AG04449 (cell line): Measurements from ENCODE around the gene NT5C3B.
"Not testable (repeated sequence)": the region's sequence is repeated elsewhere in the genome, so short reads cannot be mapped to it uniquely, and the experiment has no call there.

ENCODE experiments used
- CTCF ChIA-PET: fragments of 350-600 bp; formaldehyde crosslinking; extraction: SDS; loops from one replicate; lab custom pipeline; 2021; ENCODE audit warnings: antibody characterized with exemption; lab: Yijun Ruan, JAX
- POLR2A ChIA-PET: fragments of 400-600, 350-600 bp; formaldehyde crosslinking; extraction: SDS; loops from one replicate; lab custom pipeline; 2020; ENCODE audit warnings: antibody characterized with exemption, inconsistent platforms; lab: Yijun Ruan, JAX
- DNase-seq: peaks from one replicate; pipeline ENCODE4 v3.0.0-alpha.2; 2010; ENCODE audit warnings: low read depth, low spot score
- H3K4me3 ChIP-seq: 2 replicates; pipeline ENCODE4 v1.5.1; 2011; ENCODE audit warnings: low read depth, mild to moderate bottlenecking, control low read depth, low read length
- TF ChIP-seq, protein P1 (sequence below): IDR thresholded peaks from one replicate; pipeline ENCODE4 v1.5.1; 2011; ENCODE audit warnings: mild to moderate bottlenecking, moderate library complexity, low read length, control low read depth, inconsistent platforms; ENCODE audit not compliant: insufficient read depth; ENCODE audit errors: missing control alignments

Gene NT5C3B

DNA sequence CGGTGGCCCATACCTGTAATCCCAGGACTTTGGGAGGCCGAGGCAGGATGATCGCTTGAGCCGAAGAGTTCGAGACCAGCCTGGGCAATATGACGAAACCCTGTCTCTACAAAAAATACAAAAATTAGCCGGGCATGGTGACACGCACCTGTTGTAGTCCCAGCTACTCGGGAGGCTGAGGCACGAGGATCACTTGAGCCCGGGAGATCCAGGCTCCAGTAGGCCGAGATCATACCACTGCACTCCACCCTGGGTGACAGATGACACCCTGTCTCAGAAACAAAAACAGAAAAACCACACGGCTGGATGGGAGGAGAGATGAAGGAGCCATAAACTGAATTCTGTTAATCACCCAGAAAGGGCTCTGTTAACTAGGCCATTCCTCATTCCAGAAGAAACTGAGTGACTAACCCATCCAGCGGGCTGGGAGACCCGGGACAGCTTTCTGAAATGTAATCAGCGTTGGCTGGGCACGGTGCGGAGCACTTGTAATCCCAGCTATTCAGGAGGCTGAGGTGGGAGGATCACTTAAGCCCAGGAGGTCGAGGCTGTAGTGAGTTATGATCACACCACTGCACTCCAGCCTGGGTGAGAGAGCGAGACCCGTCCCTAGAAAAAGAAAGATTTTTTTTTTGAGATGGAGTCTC is 641 bp upstream of the NT5C3B start:
- H3K4me3 ChIP-seq, result peak overlapping the region; percentile 80
- POLR2A ChIA-PET, result interaction anchor here (0.6 to 0.7 kb wide), 2 partner anchors 28 to 94 kb away, joined by 3 read pairs; partner anchors contain the start of genes KLHL11 and ODAD4
- TF ChIP-seq, protein P1, sequence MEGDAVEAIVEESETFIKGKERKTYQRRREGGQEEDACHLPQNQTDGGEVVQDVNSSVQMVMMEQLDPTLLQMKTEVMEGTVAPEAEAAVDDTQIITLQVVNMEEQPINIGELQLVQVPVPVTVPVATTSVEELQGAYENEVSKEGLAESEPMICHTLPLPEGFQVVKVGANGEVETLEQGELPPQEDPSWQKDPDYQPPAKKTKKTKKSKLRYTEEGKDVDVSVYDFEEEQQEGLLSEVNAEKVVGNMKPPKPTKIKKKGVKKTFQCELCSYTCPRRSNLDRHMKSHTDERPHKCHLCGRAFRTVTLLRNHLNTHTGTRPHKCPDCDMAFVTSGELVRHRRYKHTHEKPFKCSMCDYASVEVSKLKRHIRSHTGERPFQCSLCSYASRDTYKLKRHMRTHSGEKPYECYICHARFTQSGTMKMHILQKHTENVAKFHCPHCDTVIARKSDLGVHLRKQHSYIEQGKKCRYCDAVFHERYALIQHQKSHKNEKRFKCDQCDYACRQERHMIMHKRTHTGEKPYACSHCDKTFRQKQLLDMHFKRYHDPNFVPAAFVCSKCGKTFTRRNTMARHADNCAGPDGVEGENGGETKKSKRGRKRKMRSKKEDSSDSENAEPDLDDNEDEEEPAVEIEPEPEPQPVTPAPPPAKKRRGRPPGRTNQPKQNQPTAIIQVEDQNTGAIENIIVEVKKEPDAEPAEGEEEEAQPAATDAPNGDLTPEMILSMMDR, result no peak
- CTCF ChIA-PET, result no interaction called here
- DNase-seq, result no peak

- ChIA-PET CTCF (interaction anchor here (0.6 to 1.2 kb wide), 4 partner anchors 12 to 98 kb away, joined by 3 to 4 read pairs (median 3); no protein-coding TSS in a partner anchor), POLR2A (interaction anchor here (1.3 kb wide), 1 partner anchor 30 kb away, joined by 6 read pairs; the partner anchor contains the start of gene KLHL11)
- TF ChIP-seq, protein P1, result no peak
- DNase-seq, result no peak
- H3K4me3 ChIP-seq, result peak overlapping the region; percentile 80
Observed at GRCh38 chr17:41835214-41835799, 725 bp downstream of the NT5C3B start.

- CTCF ChIA-PET, result interaction anchor here (1.0 to 1.7 kb wide), 3 partner anchors 8 to 129 kb away, joined by 3 to 6 read pairs (median 3); partner anchors contain the start of gene P3H4
- POLR2A ChIA-PET, H3K4me3 ChIP-seq: not testable (repeated sequence)
Observed at GRCh38 chr17:41829961-41830360, 6.1 kb downstream of the NT5C3B start.

GRCh38 chr17:41825175-41825845 is 10.7 kb downstream of the NT5C3B start:
- no peak overlapping the region for H3K4me3 ChIP-seq
- ChIA-PET CTCF (interaction anchor here (0.8 to 1.3 kb wide), 5 partner anchors 11 to 88 kb away, joined by 3 to 6 read pairs (median 4); partner anchors contain the start of gene P3H4), POLR2A (interaction anchor here (2.0 kb wide), 1 partner anchor 13 kb away, joined by 8 read pairs; the partner anchor contains the start of genes FKBP10 and P3H4)
- no peak for DNase-seq
- TF ChIP-seq, protein P1, result no peak

More at GRCh38 chr17:41829961-41830360, 6.1 kb downstream of the NT5C3B start:
- DNase-seq, result not testable (repeated sequence)

GRCh38 chr17:41824086-41824485 is 11.9 kb downstream of the NT5C3B start:
- TF ChIP-seq, protein P1, result no peak
- H3K4me3 ChIP-seq, result no peak overlapping the region
- no peak for DNase-seq
- CTCF ChIA-PET, result interaction anchor here (0.8 to 1.4 kb wide), 2 partner anchors 13 to 23 kb away, joined by 3 to 6 read pairs; partner anchors contain the start of gene P3H4
- POLR2A ChIA-PET, result interaction anchor here (1.1 to 2.0 kb wide), 2 partner anchors 12 to 13 kb away, joined by 3 to 8 read pairs; partner anchors contain the start of genes FKBP10 and P3H4

- POLR2A ChIA-PET, result interaction anchor here (1.1 to 2.0 kb wide), 3 partner anchors 11 to 13 kb away, joined by 3 to 8 read pairs (median 6); partner anchors contain the start of genes FKBP10 and P3H4
Observed at GRCh38 chr17:41823580-41823979, 12.5 kb downstream of the NT5C3B start.

More at GRCh38 chr17:41823580-41823979, 12.5 kb downstream of the NT5C3B start:
- no peak overlapping the region for H3K4me3 ChIP-seq
- CTCF ChIA-PET, result interaction anchor here (1.4 kb wide), 2 partner anchors 9 to 22 kb away, joined by 5 to 6 read pairs; no protein-coding TSS in a partner anchor
- no peak for DNase-seq
- TF ChIP-seq, protein P1, result no peak
